ENCODE results near the gene PDE5A.
"Not testable (repeated sequence)": the region's sequence is repeated elsewhere in the genome, so short reads cannot be mapped to it uniquely, and the experiment has no call there.

PDE5A gene

DNA sequence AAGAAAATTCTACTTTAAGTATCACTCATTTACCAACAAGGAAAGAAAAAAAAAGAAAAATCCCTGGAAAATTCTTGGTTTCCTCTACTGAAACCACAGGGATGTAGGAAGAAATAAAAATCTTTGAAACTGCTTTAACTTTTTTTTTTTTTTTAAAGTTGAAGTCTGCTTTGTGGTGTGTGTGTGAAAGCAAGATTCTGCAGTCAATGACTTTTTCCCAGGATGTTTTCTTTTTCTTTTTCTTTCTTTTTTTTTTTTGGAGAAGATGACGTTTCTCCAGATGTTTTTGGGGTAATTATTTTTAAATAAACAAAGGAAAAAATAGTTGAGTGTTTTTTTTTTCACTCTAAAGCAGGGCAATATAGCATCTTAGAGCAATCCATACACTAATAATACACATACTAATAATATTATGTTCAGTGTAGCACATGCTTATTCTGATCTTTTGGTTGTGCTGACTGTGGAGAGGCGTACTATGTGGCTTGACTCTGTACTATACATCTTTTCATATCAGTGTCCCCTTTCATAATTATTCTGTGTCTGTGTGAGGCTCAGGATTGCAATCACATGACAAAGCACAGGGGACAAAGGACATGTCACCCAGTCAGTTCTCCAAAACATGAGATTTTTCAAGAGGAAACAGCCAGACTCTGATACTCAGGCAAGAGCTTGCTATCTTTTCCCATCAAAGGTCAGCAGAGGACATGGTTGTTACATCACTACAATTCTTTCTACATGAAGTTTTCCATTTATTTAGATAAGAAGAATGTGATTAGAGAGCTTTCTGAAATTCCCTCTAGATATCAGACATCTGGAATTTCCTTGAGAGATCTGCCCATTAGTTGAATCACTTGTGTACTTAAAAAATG is 111.0 kb downstream of the PDE5A start:
- no peak for DNase-seq

DNA sequence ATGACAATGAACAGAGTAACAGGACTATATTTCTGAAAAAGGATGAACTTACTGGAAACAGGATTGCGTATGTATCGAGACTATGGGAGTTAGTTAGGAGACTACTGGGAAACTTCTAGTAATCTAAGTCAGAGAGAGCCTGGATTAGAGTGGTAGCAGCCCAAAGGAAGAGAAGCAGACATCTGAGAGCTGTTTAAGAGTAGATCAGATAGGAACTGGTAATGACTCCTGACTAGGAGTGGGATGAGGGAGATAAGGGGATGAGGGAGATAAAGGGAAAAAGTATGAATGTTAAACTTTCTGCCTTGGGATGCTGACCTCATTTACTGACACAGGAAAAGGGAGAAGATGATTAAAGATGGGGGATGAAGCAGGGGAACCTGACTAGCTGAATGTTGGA is 116.2 kb downstream of the PDE5A start:
- DNase-seq, result no peak

DNA sequence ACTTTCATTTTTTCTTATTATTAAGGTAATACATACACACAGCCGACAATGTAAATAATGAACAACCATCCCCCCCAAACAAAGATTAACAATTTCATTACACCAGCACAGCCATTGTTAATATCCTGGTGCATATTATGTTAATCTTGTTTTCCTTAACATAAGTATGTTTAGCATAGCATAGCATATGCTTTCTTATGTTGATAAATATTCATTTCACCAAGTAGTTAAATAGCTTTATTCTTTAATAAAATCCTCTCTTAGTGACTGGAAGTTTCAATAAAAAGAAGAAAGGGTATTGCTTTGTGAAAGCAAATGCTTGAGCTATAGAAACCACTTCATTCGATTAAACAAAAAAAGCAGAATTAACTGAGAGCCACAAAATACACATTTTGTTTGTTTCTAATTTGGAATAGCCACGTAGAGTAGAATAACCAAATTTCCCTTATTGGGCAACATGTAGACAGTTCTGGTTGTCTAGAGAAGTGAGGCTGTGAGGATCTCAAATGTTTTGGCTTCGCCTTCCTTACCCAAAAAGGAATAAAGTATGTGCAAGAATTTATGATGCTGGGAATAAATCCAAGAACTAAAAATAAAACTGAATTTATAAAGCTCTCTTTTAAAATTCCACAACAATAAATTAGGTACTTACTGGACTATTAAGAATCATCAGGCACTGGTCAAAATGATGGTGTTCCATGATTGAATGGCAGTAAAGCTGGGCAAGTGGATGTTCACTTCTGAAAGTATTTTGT is 118.0 kb downstream of the PDE5A start:
- DNase-seq, result no peak

DNA sequence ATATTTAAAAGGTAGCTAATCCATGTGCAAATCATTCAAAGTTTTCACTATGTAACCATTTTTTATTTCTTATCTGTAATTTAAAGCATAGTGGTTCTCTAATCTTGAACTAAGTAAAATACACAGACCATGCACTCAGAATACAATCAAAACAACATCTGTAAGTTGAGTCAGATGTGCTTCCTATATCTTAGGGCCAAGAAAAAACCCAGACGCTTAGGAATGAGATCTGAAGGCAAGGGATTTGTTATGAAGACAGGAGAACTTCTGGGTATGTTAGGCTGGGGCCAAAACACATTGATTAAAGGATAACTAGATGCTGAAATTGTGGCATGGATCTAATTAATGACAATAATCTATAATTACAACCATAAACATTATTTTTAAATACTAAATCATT is 120.3 kb downstream of the PDE5A start:
- DNase-seq, result no peak

DNA sequence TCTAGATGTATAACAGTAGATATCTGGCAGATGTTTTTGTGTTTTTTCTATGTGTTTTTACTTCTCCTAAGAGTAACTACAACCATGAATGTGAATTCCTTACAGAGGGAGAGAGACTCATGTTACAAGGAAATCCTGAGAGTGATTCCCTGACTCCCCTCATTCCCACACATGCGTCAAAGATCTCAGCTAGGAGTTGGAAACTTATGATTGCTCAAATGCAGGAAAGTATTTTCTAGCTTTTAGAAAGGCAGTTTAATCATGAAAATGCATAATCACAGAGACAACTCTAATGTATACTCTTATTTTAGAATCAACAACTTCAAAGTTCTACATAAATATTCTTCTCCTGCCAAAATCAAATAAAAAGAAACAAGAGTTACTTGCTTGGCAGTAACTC is 121.8 kb downstream of the PDE5A start:
- DNase-seq, result no peak

DNA sequence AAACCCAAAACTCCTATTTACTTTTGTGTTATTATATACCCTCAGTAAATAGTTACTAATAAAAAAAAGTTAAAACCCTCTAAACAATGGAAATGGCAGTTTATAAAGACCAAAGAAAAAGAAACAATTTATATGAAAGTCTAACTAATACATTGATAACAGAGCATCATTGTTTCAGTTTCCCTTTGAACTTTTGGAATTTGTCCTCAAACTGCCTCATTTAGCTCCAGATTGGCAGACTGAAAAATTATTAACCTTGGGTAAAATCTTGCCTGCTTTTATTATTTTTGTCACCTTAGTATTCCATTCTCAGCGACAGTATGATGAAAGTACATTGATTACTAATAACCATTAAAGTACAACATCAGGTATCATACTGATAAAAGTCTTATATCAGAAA is 124.0 kb downstream of the PDE5A start:
- no peak for DNase-seq

DNA sequence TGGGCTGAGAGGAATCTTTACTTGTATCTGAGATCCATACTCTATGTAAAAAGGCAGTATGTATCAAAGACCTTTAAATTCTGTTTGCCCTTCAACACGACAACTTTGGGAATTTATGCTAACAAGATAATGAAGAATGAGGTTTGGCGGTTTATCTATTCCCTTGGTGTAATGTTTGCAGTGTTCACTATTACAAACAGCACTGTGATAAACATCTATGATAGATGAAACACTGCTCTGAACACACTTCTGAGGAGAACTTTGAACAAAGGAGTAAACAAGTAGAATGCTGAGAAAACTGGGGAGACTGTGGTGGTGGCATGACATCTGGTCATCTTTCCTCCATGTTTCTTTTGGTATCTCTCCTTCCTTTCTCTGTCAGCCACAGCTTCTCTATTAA is 126.9 kb downstream of the PDE5A start:
- no peak for DNase-seq

DNA sequence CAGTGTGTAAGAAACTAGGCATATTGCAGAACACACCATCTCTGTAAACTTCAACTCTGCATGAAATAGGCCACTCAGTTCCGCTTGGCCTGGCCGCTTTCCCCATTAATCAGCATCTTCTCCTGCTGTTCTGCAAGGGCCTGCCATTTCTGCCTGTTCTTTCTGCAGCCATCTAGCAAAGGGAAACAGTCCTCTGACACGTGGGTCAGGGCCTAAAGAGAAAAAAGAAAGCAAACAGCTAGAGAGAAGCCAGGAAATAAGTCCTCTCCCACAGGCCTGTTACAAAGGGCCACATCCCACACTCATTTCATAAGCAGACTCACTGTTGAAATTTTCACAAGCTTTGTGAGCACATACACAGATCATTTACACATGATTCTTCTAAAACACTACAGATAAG is 130.1 kb downstream of the PDE5A start:
- no peak for DNase-seq

DNA sequence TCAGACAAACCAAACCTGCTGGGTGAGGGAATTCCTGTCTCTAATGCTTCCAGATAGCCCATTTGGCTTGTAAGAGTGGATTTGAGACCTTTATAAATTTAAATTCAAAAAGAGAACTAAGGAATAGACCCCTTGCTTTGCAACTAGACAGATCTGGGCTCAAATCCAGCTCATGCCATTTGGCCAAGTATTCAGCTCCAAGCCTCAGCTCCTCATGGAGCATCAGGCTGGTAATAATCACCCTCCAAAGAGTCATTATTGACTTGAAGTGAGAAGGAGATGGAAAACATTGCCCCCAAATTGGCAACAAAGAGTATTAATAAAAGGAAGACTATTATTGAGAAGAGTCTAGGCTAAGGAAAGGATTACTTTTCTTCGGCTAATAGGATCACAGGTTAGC is 134.7 kb downstream of the PDE5A start:
- DNase-seq, result no peak

DNA sequence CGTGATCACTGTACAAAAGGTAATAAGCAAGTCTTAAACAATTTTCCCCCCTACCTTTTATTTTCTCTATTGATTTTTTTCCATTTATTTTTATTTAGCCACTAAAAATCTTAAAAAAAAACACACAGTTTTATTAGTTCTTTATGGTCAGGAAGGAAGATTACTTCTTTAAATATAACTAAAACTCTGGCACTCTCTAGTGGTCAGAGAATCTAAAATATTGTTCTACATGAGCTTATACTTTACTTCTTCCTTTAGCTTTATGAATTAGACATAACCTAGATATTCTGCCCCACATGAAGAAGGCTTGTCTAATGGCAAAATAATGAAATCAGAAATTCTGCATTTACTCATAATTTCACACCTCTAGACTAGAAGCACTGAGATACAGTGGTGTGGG is 135.2 kb downstream of the PDE5A start:
- no peak for DNase-seq

DNA sequence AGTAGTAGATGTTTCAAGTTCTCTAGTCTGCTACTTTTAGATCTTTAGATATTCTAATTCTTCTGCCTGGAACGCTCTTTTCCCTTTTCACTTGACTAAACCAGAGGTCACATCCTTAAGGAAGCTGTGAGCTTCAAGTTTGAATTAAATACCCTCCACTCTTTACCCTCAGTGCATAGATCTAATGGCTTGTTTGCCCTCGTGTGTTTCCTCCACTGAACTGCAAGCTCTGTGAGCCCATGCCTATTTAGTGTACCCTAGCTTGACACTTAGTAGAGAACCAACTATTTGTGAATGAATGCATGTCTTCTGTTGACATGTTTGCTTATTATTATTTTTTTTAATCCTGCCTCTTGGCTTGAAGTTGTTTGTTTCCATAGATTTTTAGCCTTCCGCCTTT is 138.3 kb downstream of the PDE5A start:
- no peak for DNase-seq

DNA sequence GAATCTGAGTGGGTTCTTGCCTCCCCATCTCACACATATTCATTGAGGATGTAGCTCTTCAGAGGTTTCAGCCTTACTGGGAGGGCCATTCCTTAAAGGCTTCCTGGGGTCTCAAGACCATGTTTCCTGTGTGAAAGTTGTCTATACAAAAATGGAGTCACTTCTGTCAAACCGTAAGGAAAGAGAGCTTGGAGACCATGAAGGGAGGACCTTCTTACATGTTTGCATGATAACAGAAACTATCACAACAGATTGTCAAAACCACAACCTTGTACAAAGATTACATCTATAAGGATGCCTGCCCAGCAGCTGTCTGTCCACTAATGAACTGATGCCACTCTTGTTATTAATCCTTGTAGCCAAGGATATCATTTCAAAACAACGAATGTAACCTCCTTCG is 139.3 kb downstream of the PDE5A start:
- no peak for DNase-seq

DNA sequence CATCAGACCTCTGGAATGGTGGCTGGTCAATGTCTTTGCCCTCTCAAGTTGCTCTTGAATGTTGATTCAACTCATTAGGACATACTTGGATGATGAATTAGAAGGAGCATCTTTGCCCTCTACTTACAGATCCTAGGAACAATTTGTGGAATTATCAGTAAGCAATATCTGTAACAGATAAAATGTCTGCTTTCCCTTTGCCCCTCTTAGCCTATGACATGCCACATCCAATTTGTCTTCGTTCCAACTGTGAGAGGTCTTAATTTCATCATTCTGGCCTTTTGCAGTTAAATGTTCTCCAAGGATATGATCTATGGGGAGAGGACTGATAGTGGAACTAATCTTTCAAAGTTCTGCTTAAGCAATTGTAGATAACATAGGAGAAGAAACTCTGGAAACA is 148.3 kb downstream of the PDE5A start:
- no peak for DNase-seq

DNA sequence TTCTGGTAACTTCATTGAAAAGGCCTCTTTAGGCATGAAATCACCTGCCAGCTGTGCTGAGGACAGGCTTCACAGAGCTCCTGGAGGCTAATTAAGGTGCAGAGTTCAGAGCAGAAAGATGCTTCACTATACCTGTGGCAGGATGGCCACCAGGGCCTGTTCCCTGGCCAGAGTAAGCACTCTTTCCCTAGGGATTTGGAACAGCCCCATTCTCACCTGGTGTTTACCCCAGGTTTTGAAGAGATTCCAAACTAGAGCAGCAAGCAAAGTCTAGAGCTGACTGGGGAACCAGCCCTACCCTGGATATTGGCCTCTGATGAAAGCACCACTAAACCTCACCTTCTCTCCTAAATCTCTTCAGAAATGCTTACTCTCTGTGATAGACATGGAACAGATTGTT is 148.8 kb downstream of the PDE5A start:
- DNase-seq, result no peak

DNA sequence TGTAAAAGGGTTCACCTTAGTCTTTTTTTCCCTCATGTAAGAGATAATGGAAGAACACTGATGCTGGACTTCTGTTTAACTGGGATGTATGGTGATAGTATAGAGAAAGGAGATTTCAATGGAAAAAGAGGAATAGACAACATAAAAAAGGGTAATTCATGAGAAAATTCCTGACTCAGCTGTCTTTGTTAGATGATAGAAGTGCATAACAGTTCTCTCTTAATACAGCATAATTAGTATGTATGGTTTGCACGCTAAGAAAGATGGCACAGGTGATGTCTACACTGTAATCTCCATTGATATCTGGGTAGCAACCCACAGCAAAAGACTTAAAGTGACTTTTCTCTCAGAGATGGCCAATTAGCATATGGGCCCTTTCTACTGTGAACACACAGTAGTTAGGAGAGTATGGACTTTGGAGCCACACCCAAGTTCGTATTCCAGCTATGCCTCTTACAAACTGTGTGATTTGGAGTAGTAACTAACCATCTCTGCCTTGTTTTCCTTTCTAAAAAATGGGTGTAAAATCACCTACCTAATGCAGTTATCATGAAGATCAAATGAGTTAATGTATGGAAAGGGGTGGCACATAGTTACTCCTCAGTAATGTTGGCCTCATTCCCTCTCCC is 149.3 kb downstream of the PDE5A start:
- DNase-seq, result no peak

DNA sequence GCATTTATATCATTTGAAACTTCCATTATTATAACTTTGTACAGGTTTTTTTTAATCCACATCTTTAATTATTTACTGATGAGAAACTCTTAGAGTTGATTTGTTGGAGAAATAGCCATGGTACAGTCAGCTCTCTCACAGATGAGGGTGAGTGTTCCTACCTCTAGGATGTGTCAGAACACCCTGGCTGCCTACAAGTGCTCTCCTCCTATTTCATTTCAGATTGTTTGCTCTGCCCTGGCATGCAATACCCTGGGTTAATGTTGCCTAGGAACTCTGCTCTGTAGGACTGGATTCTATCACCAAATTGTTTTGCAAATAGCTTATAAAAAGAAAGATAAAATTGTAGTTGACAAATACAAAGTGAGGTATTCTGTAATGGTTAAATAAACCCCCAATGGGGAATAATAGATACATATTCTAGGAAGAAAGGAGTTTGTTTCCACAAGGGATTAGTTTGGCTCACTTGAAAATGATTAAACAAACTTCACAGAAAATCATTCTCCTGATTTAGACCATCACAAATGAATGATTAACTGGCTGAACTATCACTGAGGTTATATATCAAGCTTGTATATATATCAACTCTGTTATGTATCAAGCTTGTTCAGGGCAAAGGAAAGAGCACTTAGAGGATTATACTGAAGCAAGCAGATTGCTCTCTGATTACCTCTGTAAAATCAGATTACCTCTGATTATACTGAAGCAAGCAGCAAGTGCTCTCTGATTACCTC is 150.0 kb downstream of the PDE5A start:
- no peak for DNase-seq

DNA sequence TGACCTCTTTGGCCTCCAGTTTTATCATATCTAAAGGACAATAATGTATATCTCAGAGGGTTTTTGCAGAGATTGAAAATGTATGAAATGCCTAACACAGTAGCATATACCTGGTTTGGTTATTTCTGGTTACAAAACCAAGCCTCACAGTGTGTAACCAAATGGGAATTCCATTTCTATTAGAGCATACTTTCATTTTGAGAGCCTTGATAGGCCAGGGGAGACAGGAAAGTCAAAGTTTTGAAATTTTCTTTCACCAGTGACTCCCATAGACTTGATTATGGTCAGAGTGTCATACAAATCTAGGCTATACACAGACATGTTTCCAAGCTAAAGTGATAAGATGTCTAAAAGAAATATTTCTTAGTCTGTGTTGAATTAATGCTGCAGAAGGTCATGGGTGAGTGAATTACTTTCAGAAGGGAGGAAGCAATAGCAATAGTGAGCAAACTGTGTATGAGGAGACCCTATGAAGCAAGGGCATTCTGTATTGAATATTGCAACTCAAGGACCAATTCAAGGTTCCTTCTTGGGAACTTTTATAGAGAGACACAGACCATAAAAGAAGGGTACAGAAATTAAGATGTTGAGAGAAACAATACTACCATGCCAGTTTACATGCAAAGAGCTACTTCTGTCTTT is 151.1 kb downstream of the PDE5A start:
- no peak for DNase-seq

DNA sequence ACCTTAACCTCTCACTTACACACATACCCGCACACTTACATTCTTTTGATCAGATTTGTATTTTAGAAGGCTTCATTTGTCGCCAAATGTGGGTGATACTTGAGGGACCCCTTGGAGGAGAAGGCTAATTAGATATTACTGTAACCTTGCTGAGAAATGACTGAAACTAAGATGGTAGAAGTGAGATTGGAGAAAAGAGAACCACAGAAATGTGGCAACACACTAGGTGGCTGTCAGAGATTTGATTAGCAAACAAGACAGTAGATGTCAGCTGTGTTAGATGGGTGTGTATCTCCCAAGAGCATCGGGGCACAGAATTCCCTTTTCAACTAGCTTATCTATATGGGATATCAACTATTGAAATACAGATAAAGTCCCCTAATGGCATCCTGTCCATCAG is 157.3 kb downstream of the PDE5A start:
- no peak for DNase-seq

DNA sequence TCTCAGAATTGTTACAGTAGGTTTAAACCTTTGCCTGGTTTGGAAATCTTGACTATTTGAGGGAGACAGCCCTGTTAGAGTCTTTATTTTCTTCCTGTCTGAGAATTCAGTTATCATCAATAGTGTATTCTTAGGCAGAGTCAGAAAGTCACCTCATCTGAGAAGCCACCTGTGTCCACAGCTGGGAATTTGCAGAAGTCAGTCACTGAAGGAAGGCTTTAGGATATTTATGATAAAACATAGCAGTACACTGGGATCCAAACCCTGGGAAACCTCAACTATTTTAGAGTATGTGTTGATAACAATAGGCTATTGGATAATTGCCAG is 157.9 kb downstream of the PDE5A start:
- not testable (repeated sequence) for DNase-seq

DNA sequence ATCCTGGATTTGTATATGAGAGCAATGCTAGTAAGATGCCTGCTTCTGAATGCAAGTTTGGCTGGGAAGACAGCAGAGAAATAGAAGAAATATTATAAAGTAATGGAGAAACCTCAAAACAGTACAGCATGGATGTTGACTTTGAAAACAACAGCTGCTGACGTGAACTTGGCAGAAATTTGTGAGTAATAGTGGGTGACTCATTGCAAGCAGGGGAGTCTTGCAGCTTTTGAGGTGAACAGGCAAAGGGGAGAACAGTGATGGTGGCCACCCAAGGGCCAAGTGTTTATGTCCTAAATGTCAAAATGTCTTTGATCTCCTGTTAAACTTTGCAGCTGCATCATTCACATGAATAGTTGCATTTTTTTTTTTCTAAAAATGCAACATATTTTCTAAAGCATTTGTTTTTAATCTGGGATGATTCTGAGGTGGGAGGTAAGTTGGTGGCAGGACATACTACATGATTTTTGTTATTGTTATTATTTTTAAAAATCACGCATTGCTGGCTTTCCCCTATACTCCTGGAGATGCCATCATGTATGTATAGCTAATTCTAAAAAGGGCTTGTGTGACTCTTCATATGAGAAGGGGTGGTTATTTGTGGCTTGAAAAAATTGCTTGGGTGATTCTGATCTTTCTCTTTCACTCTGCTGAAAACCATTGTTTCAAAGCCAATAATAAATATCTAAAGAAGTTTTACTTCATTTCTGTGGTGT is 158.4 kb downstream of the PDE5A start:
- DNase-seq, result not testable (repeated sequence)

DNA sequence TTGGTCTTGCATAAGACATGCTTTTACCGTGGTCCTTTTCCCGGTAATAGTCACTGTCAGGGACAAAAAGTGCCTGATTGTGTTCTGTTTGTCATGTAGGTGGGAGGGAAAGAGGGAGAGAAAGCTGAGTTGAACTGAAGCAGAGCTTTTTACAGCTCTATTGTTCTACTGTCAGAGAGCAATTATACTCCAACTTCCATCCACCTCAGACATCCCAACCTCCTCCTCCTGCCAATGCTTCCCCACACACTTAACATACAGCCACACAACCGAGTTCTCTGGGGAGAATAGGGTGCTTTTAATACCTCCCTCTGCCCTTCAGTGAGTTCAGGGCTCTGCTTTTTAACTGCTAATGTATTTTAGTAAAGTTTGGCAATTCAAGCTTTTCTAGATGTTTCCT is 159.6 kb downstream of the PDE5A start:
- not testable (repeated sequence) for DNase-seq

DNA sequence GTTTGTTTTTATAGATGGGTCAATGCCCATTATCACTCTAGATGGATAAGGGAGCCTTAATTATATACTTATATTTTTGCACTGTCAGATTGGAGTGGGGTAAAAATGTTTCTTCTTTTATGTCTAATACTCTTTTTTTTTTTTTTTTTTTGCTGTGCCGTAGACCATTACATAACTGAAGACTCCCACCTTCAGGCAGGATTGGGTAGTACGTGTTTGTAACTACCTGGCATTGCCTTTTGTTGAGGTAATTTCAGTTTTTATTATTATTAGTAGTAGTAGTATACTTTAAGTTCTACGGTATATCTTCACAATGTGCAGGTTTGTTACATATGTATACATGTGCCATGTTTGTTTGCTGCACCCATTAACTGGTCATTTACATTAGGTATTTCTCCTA is 165.9 kb downstream of the PDE5A start:
- DNase-seq, result not testable (repeated sequence)

All from right hindlimb (tissue), 1 donor.